Uterus (tissue), 2 donors: ENCODE data around the gene FXYD4.

Experiments
- CTCF ChIP-seq, 4 experiments: fragments of 200-600 bp in 2 of 4; fragments of 450-650 bp in 2 of 4; sonication (generic) in 2 of 4; IDR thresholded peaks; one replicate each; pipeline ENCODE4 v1.5.1; 2016 to 2019; ENCODE audit warnings: antibody characterized with exemption in 4 of 4, mild to moderate bottlenecking in 2 of 4, moderate library complexity in 1 of 4
- POLR2A ChIP-seq, 2 donors: fragments of 450-650 bp; IDR thresholded peaks; one replicate each; pipeline ENCODE4 v1.6.1; 2016; ENCODE audit warnings: antibody characterized with exemption in 2 of 2, mild to moderate bottlenecking in 1 of 2, moderate library complexity in 1 of 2

- TF ChIP-seq CTCF (IDR thresholded peaks at IDR 0.05) (no peak), POLR2A (IDR thresholded peaks at IDR 0.05) (no peak)
Measured at GRCh38 chr10:43383204-43383971, 12.0 kb downstream of the FXYD4 start.
